ENCODE results near the gene KIF17.
A peak's percentile ranks its signal among the peaks of the same experiment; 100 is the strongest.

The KIF17 gene

GRCh38 chr1:20739225-20739624 lies 21.4 kb upstream of the KIF17 start:
- no CpG with 5 or more reads among the region's 2 CpGs for WGBS, 2 donors (ENCODE audit: extremely low coverage in 2 of 2, insufficient read length in 2 of 2, insufficient replicate concordance in 1 of 2)
- Histone ChIP-seq H4K8ac (ENCODE audit: low read depth, low read length) (no peak overlapping the region), H3K4me1 (ENCODE audit: control insufficient read depth in 2 of 2, insufficient read depth in 1 of 2, low read depth in 1 of 2, low read length in 2 of 2) (no peaks in the 10 kb centered on the region), H3K79me1 (ENCODE audit: low read depth, low read length) (no peaks in the 10 kb centered on the region), H2AK5ac (ENCODE audit: low read depth, low read length) (no peak overlapping the region), H3K9me3 (replicated peaks in 1 of 2; ENCODE audit: control insufficient read depth in 2 of 2, insufficient read depth in 1 of 2, low read depth in 1 of 2, low read length in 2 of 2) (no peaks in the 10 kb centered on the region), H3K9ac (ENCODE audit: low read depth, low read length, poor library complexity) (no peak overlapping the region), H3K36me3 (replicated peaks in 1 of 2; ENCODE audit: control insufficient read depth in 2 of 2, insufficient read depth in 2 of 2, low read length in 2 of 2) (peaks cover 19 to 70% of the 10 kb centered on the region in 2 donors), H3K4me3 (ENCODE audit: low read length in 2 of 2) (no peak overlapping the region), H3K4ac (ENCODE audit: low read length) (no peak overlapping the region), H2BK120ac (ENCODE audit: low read depth, low read length) (no peak overlapping the region), H3K4me2 (ENCODE audit: insufficient read depth, low read length, poor library complexity, severe bottlenecking) (no peak overlapping the region), H4K91ac (ENCODE audit: low read depth, low read length, poor library complexity) (no peak overlapping the region), H2BK5ac (ENCODE audit: low read length) (no peak overlapping the region), H3K18ac (ENCODE audit: low read length) (no peak overlapping the region), H2BK15ac (ENCODE audit: low read length) (no peak overlapping the region), H2AFZ (ENCODE audit: low read length) (no peak overlapping the region), H3K23ac (ENCODE audit: low read depth, low read length, poor library complexity) (no peak overlapping the region), H3K14ac (ENCODE audit: low read length) (no peak overlapping the region), H3K27me3 (ENCODE audit: control insufficient read depth in 3 of 3, insufficient read depth in 3 of 3, low read depth in 1 of 3, low read length in 3 of 3) (no peaks in the 10 kb centered on the region), H2BK12ac (ENCODE audit: low read length) (no peak overlapping the region), H3K27ac (replicated peaks; ENCODE audit: low read length) (no peak overlapping the region)
- DNase-seq (ENCODE audit: low spot score) = no peak

DNA sequence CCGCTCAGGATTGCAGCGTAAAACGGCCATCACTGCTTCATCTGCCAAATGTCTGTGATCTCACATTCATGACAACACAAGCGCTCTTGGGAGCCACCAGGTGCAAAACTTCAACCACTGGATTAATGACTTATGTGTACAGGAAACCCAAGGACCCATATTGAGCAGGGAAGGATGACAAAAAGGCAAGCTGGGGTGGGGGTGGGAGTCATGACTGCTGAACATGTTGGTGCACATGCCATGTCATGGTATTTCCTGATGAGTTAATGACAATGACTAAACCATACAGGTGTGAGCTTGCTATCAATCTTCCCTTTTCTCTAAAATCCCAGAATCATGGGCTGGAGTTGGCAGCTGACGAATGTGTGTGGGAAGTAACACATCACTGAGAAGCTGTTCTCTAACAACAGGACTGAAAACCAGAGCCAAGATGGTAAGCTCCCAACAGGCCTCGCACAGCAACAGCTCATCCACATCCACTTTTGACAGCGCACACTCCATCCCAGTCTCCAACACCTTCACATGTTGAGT lies 17.8 kb upstream of the KIF17 start:
- Histone ChIP-seq H3K27ac (replicated peaks; ENCODE audit: low read length) (no peak overlapping the region), H4K91ac (ENCODE audit: low read depth, low read length, poor library complexity) (no peak overlapping the region), H2BK15ac (ENCODE audit: low read length) (no peak overlapping the region), H2AK5ac (ENCODE audit: low read depth, low read length) (no peak overlapping the region), H2AFZ (ENCODE audit: low read length) (no peak overlapping the region), H3K18ac (ENCODE audit: low read length) (no peak overlapping the region), H3K4me1 (ENCODE audit: control insufficient read depth in 2 of 2, insufficient read depth in 1 of 2, low read depth in 1 of 2, low read length in 2 of 2) (peaks cover 9% of the 10 kb centered on the region in 2 donors), H2BK12ac (ENCODE audit: low read length) (no peak overlapping the region), H3K36me3 (replicated peaks in 1 of 2; ENCODE audit: control insufficient read depth in 2 of 2, insufficient read depth in 2 of 2, low read length in 2 of 2) (peaks cover 9 to 34% of the 10 kb centered on the region in 2 donors), H3K27me3 (ENCODE audit: control insufficient read depth in 3 of 3, insufficient read depth in 3 of 3, low read depth in 1 of 3, low read length in 3 of 3) (peaks cover 0 to 14% (median 7%) of the 10 kb centered on the region in 3 experiments), H3K4ac (ENCODE audit: low read length) (no peak overlapping the region), H3K9ac (ENCODE audit: low read depth, low read length, poor library complexity) (no peak overlapping the region), H3K4me2 (ENCODE audit: insufficient read depth, low read length, poor library complexity, severe bottlenecking) (no peak overlapping the region), H3K23ac (ENCODE audit: low read depth, low read length, poor library complexity) (no peak overlapping the region), H3K4me3 (ENCODE audit: low read length in 2 of 2) (no peak overlapping the region), H3K14ac (ENCODE audit: low read length) (no peak overlapping the region), H2BK120ac (ENCODE audit: low read depth, low read length) (no peak overlapping the region), H3K9me3 (replicated peaks in 1 of 2; ENCODE audit: control insufficient read depth in 2 of 2, insufficient read depth in 1 of 2, low read depth in 1 of 2, low read length in 2 of 2) (no peaks in the 10 kb centered on the region), H3K79me1 (ENCODE audit: low read depth, low read length) (peaks cover 2% of the 10 kb centered on the region), H2BK5ac (ENCODE audit: low read length) (no peak overlapping the region), H4K8ac (ENCODE audit: low read depth, low read length) (no peak overlapping the region)
- no CpG with 5 or more reads among the region's 7 CpGs for WGBS, 2 donors (ENCODE audit: extremely low coverage in 2 of 2, insufficient read length in 2 of 2, insufficient replicate concordance in 1 of 2)
- no peak for DNase-seq (ENCODE audit: low spot score)

DNA sequence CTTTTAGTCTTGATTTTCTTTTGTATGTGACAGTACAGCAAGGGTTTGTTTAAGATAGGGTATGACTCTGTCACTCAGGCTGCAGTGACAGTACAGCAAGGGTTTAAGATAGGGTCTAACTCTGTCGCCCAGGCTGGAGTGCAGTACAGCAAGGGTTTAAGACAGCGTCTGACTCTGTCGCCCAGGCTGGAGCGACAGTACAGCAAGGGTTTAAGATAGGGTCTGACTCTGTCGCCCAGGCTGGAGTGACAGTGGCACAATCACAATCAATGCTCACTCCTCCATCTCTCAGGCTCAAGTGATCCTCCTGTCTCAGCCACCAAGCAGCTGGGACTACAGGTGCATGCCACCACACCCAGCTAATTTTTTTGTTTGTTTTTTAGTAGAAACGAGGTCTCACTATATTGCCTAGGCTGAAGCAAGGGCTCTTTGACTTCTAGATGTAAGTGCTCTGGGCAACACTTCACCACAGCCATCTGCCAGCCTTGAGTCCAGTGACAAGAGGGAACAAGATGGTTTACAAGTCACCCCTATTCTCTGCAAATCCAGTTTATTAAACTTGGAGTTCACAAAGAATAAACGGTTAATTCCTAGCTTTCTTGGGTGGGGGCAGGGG lies 15.7 kb upstream of the KIF17 start:
- Histone ChIP-seq H2AK5ac (ENCODE audit: low read depth, low read length) (no peak overlapping the region), H4K91ac (ENCODE audit: low read depth, low read length, poor library complexity) (no peak overlapping the region), H3K36me3 (replicated peaks in 1 of 2; ENCODE audit: control insufficient read depth in 2 of 2, insufficient read depth in 2 of 2, low read length in 2 of 2) (peaks cover 4 to 12% of the 10 kb centered on the region in 2 donors), H3K27me3 (ENCODE audit: control insufficient read depth in 3 of 3, insufficient read depth in 3 of 3, low read depth in 1 of 3, low read length in 3 of 3) (peaks cover 0 to 25% (median 8%) of the 10 kb centered on the region in 3 experiments), H3K79me1 (ENCODE audit: low read depth, low read length) (peaks cover 2% of the 10 kb centered on the region), H3K14ac (ENCODE audit: low read length) (no peak overlapping the region), H3K18ac (ENCODE audit: low read length) (no peak overlapping the region), H3K4me2 (ENCODE audit: insufficient read depth, low read length, poor library complexity, severe bottlenecking) (peak overlapping the region; percentile 97), H3K4me3 (ENCODE audit: low read length in 2 of 2) (no peak overlapping the region), H3K27ac (replicated peaks; ENCODE audit: low read length) (no peak overlapping the region), H2BK12ac (ENCODE audit: low read length) (no peak overlapping the region), H3K9ac (ENCODE audit: low read depth, low read length, poor library complexity) (no peak overlapping the region), H2BK5ac (ENCODE audit: low read length) (no peak overlapping the region), H2BK15ac (ENCODE audit: low read length) (no peak overlapping the region), H4K8ac (ENCODE audit: low read depth, low read length) (no peak overlapping the region), H2AFZ (ENCODE audit: low read length) (peak overlapping the region; percentile 89), H3K23ac (ENCODE audit: low read depth, low read length, poor library complexity) (no peak overlapping the region), H3K4me1 (ENCODE audit: control insufficient read depth in 2 of 2, insufficient read depth in 1 of 2, low read depth in 1 of 2, low read length in 2 of 2) (peaks cover 15 to 20% of the 10 kb centered on the region in 2 donors), H3K4ac (ENCODE audit: low read length) (no peak overlapping the region), H3K9me3 (replicated peaks in 1 of 2; ENCODE audit: control insufficient read depth in 2 of 2, insufficient read depth in 1 of 2, low read depth in 1 of 2, low read length in 2 of 2) (no peaks in the 10 kb centered on the region), H2BK120ac (ENCODE audit: low read depth, low read length) (no peak overlapping the region)
- no peak for DNase-seq (ENCODE audit: low spot score)
- no CpG with 5 or more reads among the region's 7 CpGs for WGBS, 2 donors (ENCODE audit: extremely low coverage in 2 of 2, insufficient read length in 2 of 2, insufficient replicate concordance in 1 of 2)

- Histone ChIP-seq H3K27ac (replicated peaks; ENCODE audit: low read length) (no peak within 1 kb of the TSS), H2BK120ac (ENCODE audit: low read depth, low read length) (peak within 1 kb of the TSS; percentile 16), H2BK12ac (ENCODE audit: low read length) (peak within 1 kb of the TSS; percentile 89), H3K9me3 (replicated peaks in 1 of 2; ENCODE audit: control insufficient read depth in 2 of 2, insufficient read depth in 1 of 2, low read depth in 1 of 2, low read length in 2 of 2) (no peaks in the 10 kb centered on the region), H4K8ac (ENCODE audit: low read depth, low read length) (peak within 1 kb of the TSS; percentile 75), H3K14ac (ENCODE audit: low read length) (peak within 1 kb of the TSS; percentile 9), H2BK15ac (ENCODE audit: low read length) (peak within 1 kb of the TSS; percentile 54), H3K36me3 (replicated peaks in 1 of 2; ENCODE audit: control insufficient read depth in 2 of 2, insufficient read depth in 2 of 2, low read length in 2 of 2) (peaks cover 3 to 7% of the 10 kb centered on the region in 2 donors), H4K91ac (ENCODE audit: low read depth, low read length, poor library complexity) (peak within 1 kb of the TSS; percentile 77), H2AFZ (ENCODE audit: low read length) (peak within 1 kb of the TSS; percentile 89), H3K4me3 (ENCODE audit: low read length in 2 of 2) (peak within 1 kb of the TSS; percentile 53 to 86), H3K9ac (ENCODE audit: low read depth, low read length, poor library complexity) (peak within 1 kb of the TSS; percentile 92), H3K79me1 (ENCODE audit: low read depth, low read length) (peaks cover 2% of the 10 kb centered on the region), H3K23ac (ENCODE audit: low read depth, low read length, poor library complexity) (peak within 1 kb of the TSS; percentile 8), H3K18ac (ENCODE audit: low read length) (peak within 1 kb of the TSS; percentile 86), H3K27me3 (ENCODE audit: control insufficient read depth in 3 of 3, insufficient read depth in 3 of 3, low read depth in 1 of 3, low read length in 3 of 3) (peaks cover 0 to 25% (median 8%) of the 10 kb centered on the region in 3 experiments), H2AK5ac (ENCODE audit: low read depth, low read length) (peak within 1 kb of the TSS; percentile 54), H3K4ac (ENCODE audit: low read length) (no peak within 1 kb of the TSS), H3K4me2 (ENCODE audit: insufficient read depth, low read length, poor library complexity, severe bottlenecking) (peak within 1 kb of the TSS; percentile 97), H3K4me1 (ENCODE audit: control insufficient read depth in 2 of 2, insufficient read depth in 1 of 2, low read depth in 1 of 2, low read length in 2 of 2) (peaks cover 18 to 20% of the 10 kb centered on the region in 2 donors), H2BK5ac (ENCODE audit: low read length) (peak within 1 kb of the TSS; percentile 67)
- no CpG with 5 or more reads among the region's 38 CpGs for WGBS, 2 donors (ENCODE audit: extremely low coverage in 2 of 2, insufficient read length in 2 of 2, insufficient replicate concordance in 1 of 2)
- DNase-seq (ENCODE audit: low spot score) = peak; percentile 58
Observed at GRCh38 chr1:20732588-20733359, 15.0 kb upstream of the KIF17 start, which contains the start of gene SH2D5. TSS of gene SH2D5 (minus strand) at chr1:20732703. CDS start at chr1:20728044, 4,659 bp downstream.
